Lung (tissue), 12 donors: ENCODE results near the gene CPZ. TPM values are rescaled to one million over a fixed set of nuclear protein-coding genes. Genes with fewer than 3 reads are reported as not detected.

Experiments used
- ATAC-seq: fragments of 200-7000 bp; cut with Tn5 transposase; one replicate; pipeline ENCODE4 v1.9.1; 2020; ENCODE audit warnings: moderate number of reproducible peaks; ENCODE audit not compliant: insufficient read depth, low FRiP score
- DNase-seq, 3 donors: peaks; one replicate each; pipeline ENCODE4 v3.0.0-alpha.2; 2013 to 2017
- H3K27ac ChIP-seq, 2 donors: one replicate each; pipeline ENCODE4 v1.5.1; 2013; ENCODE audit warnings: mild to moderate bottlenecking in 2 of 2, moderate library complexity in 2 of 2, control low read depth in 1 of 2, inconsistent platforms in 1 of 2, low read depth in 1 of 2, low read length in 1 of 2
- H3K27me3 ChIP-seq, 3 donors: one replicate each; pipeline ENCODE4 v1.5.1; 2013; ENCODE audit warnings: low read length in 2 of 3; ENCODE audit not compliant: control insufficient read depth in 3 of 3, insufficient read depth in 3 of 3
- H3K36me3 ChIP-seq, 4 donors: one replicate each; pipeline ENCODE4 v1.5.1; 2013; ENCODE audit warnings: low read length in 4 of 4, mild to moderate bottlenecking in 1 of 4, moderate library complexity in 1 of 4; ENCODE audit not compliant: control insufficient read depth in 4 of 4, insufficient read depth in 4 of 4
- H3K4me1 ChIP-seq, 5 donors: one replicate each; pipeline ENCODE4 v1.5.1; 2013; ENCODE audit warnings: low read length in 5 of 5, mild to moderate bottlenecking in 2 of 5, moderate library complexity in 1 of 5; ENCODE audit not compliant: control insufficient read depth in 5 of 5, insufficient read depth in 5 of 5
- H3K4me3 ChIP-seq: one replicate; pipeline ENCODE4 v1.5.1; 2013; ENCODE audit warnings: mild to moderate bottlenecking, control low read depth, moderate library complexity
- H3K9ac ChIP-seq, 2 donors: one replicate each; pipeline ENCODE4 v1.5.1; 2013; ENCODE audit warnings: low read length in 2 of 2, control low read depth in 1 of 2; ENCODE audit not compliant: insufficient read depth in 1 of 2
- H3K9me3 ChIP-seq, 4 donors: one replicate each; pipeline ENCODE4 v1.5.1; 2013; ENCODE audit warnings: low read length in 3 of 4, mild to moderate bottlenecking in 1 of 4, moderate library complexity in 1 of 4; ENCODE audit not compliant: control insufficient read depth in 4 of 4, insufficient read depth in 3 of 4
- WGBS, 2 donors: extraction: QIAGEN DNeasy Blood & Tissue Kit; methylation state at CpG; one replicate each; pipeline ENCODE4 v1.1.7; 2013; 5-methylcytosine and 5-hydroxymethylcytosine counted together
- polyA plus RNA-seq, 2 donors: library from polyadenylated mRNA; stranded (reverse); fragments of 200-250 nt; gene quantifications; one replicate each; pipeline ENCODE4 v1.2.1, GENCODE V29; 2013
- total RNA-seq, 2 donors: library from RNA; depleted of rRNA in 1 of 2; stranded (reverse); fragments of >200 nt in 1 of 2; gene quantifications; one replicate each; pipeline ENCODE4 v1.2.1, GENCODE V29; 2014 to 2021
- TF ChIP-seq, protein P1 (sequence below): IDR thresholded peaks from 2 replicates; pipeline ENCODE4 v1.5.1; 2012; ENCODE audit warnings: mild to moderate bottlenecking; ENCODE audit errors: control extremely low read depth, extremely low read depth
- donor health status: control.
- donor health status: control.
- donor health status: Bipolar disorder and iron deficiency.
- donor health status: healthy.
- donor health status: DM: yes; HTN: yes; CAD: no.

Gene CPZ
- total and polyA plus RNA-seq, 4 donors = 1.4 to 5.5 (median 2.7) TPM

- TF ChIP-seq, protein P1, sequence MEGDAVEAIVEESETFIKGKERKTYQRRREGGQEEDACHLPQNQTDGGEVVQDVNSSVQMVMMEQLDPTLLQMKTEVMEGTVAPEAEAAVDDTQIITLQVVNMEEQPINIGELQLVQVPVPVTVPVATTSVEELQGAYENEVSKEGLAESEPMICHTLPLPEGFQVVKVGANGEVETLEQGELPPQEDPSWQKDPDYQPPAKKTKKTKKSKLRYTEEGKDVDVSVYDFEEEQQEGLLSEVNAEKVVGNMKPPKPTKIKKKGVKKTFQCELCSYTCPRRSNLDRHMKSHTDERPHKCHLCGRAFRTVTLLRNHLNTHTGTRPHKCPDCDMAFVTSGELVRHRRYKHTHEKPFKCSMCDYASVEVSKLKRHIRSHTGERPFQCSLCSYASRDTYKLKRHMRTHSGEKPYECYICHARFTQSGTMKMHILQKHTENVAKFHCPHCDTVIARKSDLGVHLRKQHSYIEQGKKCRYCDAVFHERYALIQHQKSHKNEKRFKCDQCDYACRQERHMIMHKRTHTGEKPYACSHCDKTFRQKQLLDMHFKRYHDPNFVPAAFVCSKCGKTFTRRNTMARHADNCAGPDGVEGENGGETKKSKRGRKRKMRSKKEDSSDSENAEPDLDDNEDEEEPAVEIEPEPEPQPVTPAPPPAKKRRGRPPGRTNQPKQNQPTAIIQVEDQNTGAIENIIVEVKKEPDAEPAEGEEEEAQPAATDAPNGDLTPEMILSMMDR = no peak
- 82 to 90% methylated on average over 17 of the region's 17 CpGs for WGBS, 2 donors
- peak in 1 of 3 donors; percentile 7 for DNase-seq
- no peak overlapping the region for H3K4me3 ChIP-seq
- no peak overlapping the region for H3K9ac ChIP-seq
- no peaks in the 10 kb centered on the region for H3K4me1 ChIP-seq
- no peak for ATAC-seq
- no peaks in the 10 kb centered on the region for H3K27me3 ChIP-seq
- H3K36me3 ChIP-seq = no peaks in the 10 kb centered on the region
- H3K9me3 ChIP-seq = no peaks in the 10 kb centered on the region
- H3K27ac ChIP-seq = no peak overlapping the region
Measured at GRCh38 chr4:8554555-8555100, 37.9 kb upstream of the CPZ start.

DNA sequence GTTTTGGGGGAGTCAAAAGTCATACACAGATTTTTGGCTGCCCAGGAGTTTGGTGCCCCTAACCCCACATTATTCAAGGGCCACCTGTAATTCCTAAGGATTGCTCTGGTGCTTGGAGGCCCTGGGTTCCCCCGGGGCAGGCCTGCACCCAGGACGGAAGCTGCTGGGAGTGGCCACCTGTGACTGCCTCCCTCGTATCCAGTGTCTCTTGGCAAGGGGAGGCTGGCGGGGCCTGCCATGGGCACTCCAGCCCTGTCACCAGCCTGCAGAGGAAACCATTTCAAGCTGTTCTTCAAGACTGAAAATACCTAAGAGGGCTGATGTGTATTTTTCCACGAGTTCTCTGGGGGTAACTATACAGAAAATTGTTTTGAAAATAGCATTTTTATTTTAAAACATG is 36.8 kb upstream of the CPZ start:
- ATAC-seq = no peak
- H3K4me3 ChIP-seq = no peak overlapping the region
- peak in 1 of 3 donors; percentile 3 for DNase-seq
- H3K36me3 ChIP-seq = no peaks in the 10 kb centered on the region
- H3K9me3 ChIP-seq = no peaks in the 10 kb centered on the region
- TF ChIP-seq, protein P1 = no peak
- H3K4me1 ChIP-seq = peaks cover 0 to 6% (median 0%) of the 10 kb centered on the region in 5 donors
- WGBS, 2 donors = 74 to 80% methylated on average over 5 of the region's 5 CpGs
- no peaks in the 10 kb centered on the region for H3K27me3 ChIP-seq
- no peak overlapping the region for H3K9ac ChIP-seq
- H3K27ac ChIP-seq = no peak overlapping the region

DNA sequence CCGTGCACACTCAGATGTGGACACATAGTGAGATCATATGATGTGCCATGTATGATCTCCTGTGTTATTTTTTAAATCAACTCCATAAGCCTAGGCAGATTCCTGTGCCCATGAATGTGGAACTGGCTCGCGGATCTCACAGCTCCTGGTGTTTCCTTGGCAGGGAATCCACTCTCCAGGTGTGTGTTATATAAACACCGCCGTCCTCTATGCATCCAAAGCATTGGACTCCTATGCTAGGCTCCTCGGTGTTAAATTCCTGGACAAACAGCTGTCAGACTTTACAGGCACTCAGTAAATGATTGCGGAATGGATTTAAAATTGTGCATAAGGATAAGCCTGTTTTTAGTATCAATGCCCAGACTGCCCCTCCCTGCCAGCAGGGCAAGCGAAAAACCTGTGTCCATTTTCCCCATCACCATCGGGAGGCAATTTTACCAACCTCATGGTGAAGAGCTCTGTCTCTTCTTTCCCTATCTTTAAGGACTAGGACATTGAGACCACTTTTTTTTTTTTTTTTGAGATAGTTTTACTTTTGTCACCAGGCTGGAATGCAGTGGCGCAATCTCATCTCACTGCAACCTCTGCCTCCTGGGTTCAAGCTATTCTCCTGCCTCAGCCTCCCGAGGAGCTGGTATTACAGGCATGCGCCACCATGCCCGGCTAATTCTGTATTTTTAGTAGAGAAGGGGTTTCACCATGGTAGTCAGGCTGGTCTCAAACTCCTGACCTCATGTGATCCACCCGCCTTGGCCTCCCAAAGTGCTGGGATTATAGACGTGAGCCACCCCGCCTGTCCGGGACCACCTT is 36.0 kb upstream of the CPZ start:
- Histone ChIP-seq H3K36me3 (no peaks in the 10 kb centered on the region), H3K27ac (no peak overlapping the region), H3K9ac (no peak overlapping the region), H3K4me3 (no peak overlapping the region), H3K4me1 (peaks cover 0 to 7% (median 0%) of the 10 kb centered on the region in 5 donors), H3K27me3 (no peaks in the 10 kb centered on the region), H3K9me3 (no peaks in the 10 kb centered on the region)
- DNase-seq (peak in 1 of 3 donors; percentile 16), ATAC-seq (no peak)
- TF ChIP-seq, protein P1 = no peak
- 69 to 84% methylated on average over 17 of the region's 17 CpGs for WGBS, 2 donors
